Keratinocyte (primary cell): ENCODE data around the gene TMX3.

Experiments
- CTCF ChIP-seq, 3 experiments: IDR thresholded peaks in 1 of 3; conservative IDR thresholded peaks in 1 of 3; optimal IDR thresholded peaks in 1 of 3; 2 replicates in 2 of 3; 3 replicates in 1 of 3; pipeline versions ENCODE3 to v1.5.1; 2011; ENCODE audit warnings: low read length in 3 of 3, mild to moderate bottlenecking in 3 of 3, moderate library complexity in 2 of 3, control low read depth in 1 of 3, inconsistent platforms in 1 of 3; ENCODE audit not compliant: insufficient read depth in 2 of 3; ENCODE audit errors: extremely low read depth in 1 of 3
- EZH2 ChIP-seq: IDR thresholded peaks from one replicate; pipeline ENCODE4 v1.6.1; 2012; ENCODE audit warnings: inconsistent platforms, mild to moderate bottlenecking, low read length, moderate library complexity

- TF ChIP-seq CTCF (optimal IDR thresholded peaks at IDR 0.05 in 1 of 3, IDR thresholded peaks at IDR 0.05 in 1 of 3, conservative IDR thresholded peaks at IDR 0.05 in 1 of 3; ENCODE audit: extremely low read depth in 1 of 3, insufficient read depth in 2 of 3, low read length in 3 of 3), result no peak
- no peak for TF ChIP-seq EZH2
Observed at GRCh38 chr18:68727506-68727905, 12.6 kb upstream of the TMX3 start.
